Sigmoid colon (tissue), 7 donors: ENCODE measurements around the gene MRI1. TPM values are rescaled to one million over a fixed set of nuclear protein-coding genes. Genes with fewer than 3 reads are reported as not detected.

Source experiments
- DNase-seq: peaks from one replicate; pipeline ENCODE4 v3.0.0-alpha.2; 2019
- H3K27ac ChIP-seq, 4 donors: fragments of 200-600 bp; sonication (generic); one replicate each; pipeline ENCODE4 v1.5.1; 2016 to 2019; ENCODE audit warnings: mild to moderate bottlenecking in 1 of 4
- H3K27me3 ChIP-seq, 3 donors: fragments of 200-600 bp; sonication (generic); one replicate each; pipeline ENCODE4 v1.5.1; 2019; ENCODE audit warnings: mild to moderate bottlenecking in 1 of 3
- H3K36me3 ChIP-seq, 4 donors: fragments of 200-600 bp; sonication (generic); one replicate each; pipeline ENCODE4 v1.5.1; 2016 to 2019
- H3K4me1 ChIP-seq, 4 donors: fragments of 200-600 bp; sonication (generic); one replicate each; pipeline ENCODE4 v1.5.1; 2017 to 2019
- H3K4me3 ChIP-seq, 4 donors: fragments of 200-600 bp; sonication (generic); one replicate each; pipeline ENCODE4 v1.5.1; 2017 to 2019; ENCODE audit warnings: mild to moderate bottlenecking in 2 of 4, moderate library complexity in 1 of 4
- H3K9me3 ChIP-seq, 4 donors: fragments of 200-600 bp in 3 of 4; sonication (generic) in 3 of 4; one replicate each; pipeline versions ENCODE4 v1.5.1 to v1.6.1; 2013 to 2019
- EP300 ChIP-seq, 4 donors: sonication (generic); formaldehyde crosslinking; IDR thresholded peaks; one replicate each; pipeline ENCODE4 v1.6.1; 2017; ENCODE audit warnings: antibody characterized with exemption in 4 of 4
- POLR2A ChIP-seq, 2 donors: fragments of 450-650 bp; IDR thresholded peaks; one replicate each; pipeline ENCODE4 v1.6.1; 2016; ENCODE audit warnings: antibody characterized with exemption in 2 of 2, mild to moderate bottlenecking in 2 of 2, moderate library complexity in 2 of 2
- POLR2AphosphoS5 ChIP-seq, 4 donors: sonication (generic); formaldehyde crosslinking; IDR thresholded peaks; one replicate each; pipeline ENCODE4 v1.6.1; 2017; ENCODE audit warnings: antibody characterized with exemption in 4 of 4
- WGBS, 2 donors: extraction: QIAGEN DNeasy Blood & Tissue Kit; methylation state at CpG; one replicate each; pipeline ENCODE4 v1.1.7; 2013; 5-methylcytosine and 5-hydroxymethylcytosine counted together
- intact Hi-C: fragments of 100-400 bp; cut with DNase I; formaldehyde crosslinking; loops from one replicate; pipeline ENCODE4 v1.15.1; 2023
- polyA plus RNA-seq, 3 donors: library from polyadenylated mRNA; stranded (reverse); fragments of 200-250 nt; gene quantifications; one replicate each; pipeline ENCODE4 v1.2.3, GENCODE V29; 2013
- total RNA-seq, 4 donors: library from RNA; depleted of rRNA; stranded (reverse); fragments of >200 nt; gene quantifications; one replicate each; pipeline ENCODE4 v1.1.0, GENCODE V29; 2016
- TF ChIP-seq, protein P1 (sequence below), 4 experiments: fragments of 450-650 bp in 3 of 4; fragments of 200-600 bp in 1 of 4; IDR thresholded peaks; one replicate each; pipeline ENCODE4 v1.5.1; 2016 to 2019; ENCODE audit warnings: antibody characterized with exemption in 4 of 4, mild to moderate bottlenecking in 3 of 4, moderate library complexity in 2 of 4
- donor health status: healthy with polysubstance abuse.
- donor health status: Bipolar disorder and iron deficiency.
- donor health status: healthy.

The MRI1 gene
- total and polyA plus RNA-seq, 7 donors = 5.8 to 70.9 (median 27.4) TPM

DNA sequence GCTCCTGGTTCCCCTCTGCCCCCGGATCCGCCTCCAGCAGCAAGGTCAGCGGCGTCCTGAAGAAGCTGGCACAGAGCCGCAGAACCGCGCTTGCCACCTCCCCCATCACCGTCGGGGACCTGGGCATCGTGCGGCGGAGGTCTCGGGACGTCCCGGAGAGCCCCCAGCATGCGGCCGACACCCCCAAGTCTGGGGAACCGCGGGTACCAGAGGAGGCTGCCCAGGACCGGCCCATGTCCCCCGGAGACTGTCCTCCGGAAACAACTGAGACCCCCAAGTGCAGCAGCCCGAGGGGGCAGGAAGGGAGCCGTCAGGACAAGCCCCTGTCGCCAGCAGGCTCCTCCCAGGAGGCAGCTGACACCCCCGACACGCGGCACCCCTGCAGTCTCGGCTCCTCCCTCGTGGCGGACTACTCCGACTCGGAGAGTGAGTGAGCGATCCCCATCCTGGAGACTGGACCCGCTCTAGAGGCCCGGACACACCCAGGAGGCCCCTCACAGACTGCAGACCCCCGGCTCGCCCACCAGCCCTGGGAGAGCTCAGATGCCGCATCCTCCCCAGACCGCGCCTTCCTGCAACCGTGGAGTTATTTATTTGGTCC is 1.6 kb upstream of the MRI1 start:
- H3K36me3 ChIP-seq = peaks cover 23 to 54% (median 40%) of the 10 kb centered on the region in 4 donors
- H3K9me3 ChIP-seq = no peaks in the 10 kb centered on the region
- no peak overlapping the region for H3K27ac ChIP-seq
- DNase-seq = no peak
- no peak overlapping the region for H3K4me3 ChIP-seq
- WGBS, 2 donors = 92 to 93% methylated on average over 42 of the region's 42 CpGs
- intact Hi-C loops = no loop called here
- no peaks in the 10 kb centered on the region for H3K27me3 ChIP-seq
- H3K4me1 ChIP-seq = peaks cover 0 to 24% (median 12%) of the 10 kb centered on the region in 4 donors
- no peak for TF ChIP-seq EP300 (IDR thresholded peaks at IDR 0.05)
- no peak for TF ChIP-seq POLR2AphosphoS5 (IDR thresholded peaks at IDR 0.05)
- TF ChIP-seq, protein P1, sequence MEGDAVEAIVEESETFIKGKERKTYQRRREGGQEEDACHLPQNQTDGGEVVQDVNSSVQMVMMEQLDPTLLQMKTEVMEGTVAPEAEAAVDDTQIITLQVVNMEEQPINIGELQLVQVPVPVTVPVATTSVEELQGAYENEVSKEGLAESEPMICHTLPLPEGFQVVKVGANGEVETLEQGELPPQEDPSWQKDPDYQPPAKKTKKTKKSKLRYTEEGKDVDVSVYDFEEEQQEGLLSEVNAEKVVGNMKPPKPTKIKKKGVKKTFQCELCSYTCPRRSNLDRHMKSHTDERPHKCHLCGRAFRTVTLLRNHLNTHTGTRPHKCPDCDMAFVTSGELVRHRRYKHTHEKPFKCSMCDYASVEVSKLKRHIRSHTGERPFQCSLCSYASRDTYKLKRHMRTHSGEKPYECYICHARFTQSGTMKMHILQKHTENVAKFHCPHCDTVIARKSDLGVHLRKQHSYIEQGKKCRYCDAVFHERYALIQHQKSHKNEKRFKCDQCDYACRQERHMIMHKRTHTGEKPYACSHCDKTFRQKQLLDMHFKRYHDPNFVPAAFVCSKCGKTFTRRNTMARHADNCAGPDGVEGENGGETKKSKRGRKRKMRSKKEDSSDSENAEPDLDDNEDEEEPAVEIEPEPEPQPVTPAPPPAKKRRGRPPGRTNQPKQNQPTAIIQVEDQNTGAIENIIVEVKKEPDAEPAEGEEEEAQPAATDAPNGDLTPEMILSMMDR (IDR thresholded peaks at IDR 0.05) = no peak
- TF ChIP-seq POLR2A (IDR thresholded peaks at IDR 0.05) = no peak

DNA sequence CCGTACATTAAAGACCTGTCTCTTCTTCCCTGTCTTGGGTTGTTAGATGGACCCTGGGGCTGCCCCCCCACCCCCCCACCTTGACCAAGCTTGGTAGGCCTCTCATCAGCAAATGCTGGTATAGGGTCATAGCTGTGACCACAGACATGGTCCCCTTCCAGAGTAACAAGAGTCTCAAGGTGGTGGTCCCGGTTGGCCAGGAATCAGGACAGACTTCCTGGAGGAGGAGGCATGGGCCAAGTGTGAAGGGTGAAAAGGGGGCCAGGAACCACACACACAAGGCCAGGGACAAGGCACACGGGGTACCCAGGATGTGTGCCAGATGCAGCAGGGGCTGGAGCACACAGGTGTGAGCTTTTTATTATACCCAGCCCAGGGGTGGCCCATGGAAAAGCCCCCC is 1.1 kb upstream of the MRI1 start:
- no peak overlapping the region for H3K4me3 ChIP-seq
- H3K36me3 ChIP-seq = peaks cover 18 to 52% (median 38%) of the 10 kb centered on the region in 4 donors
- no peaks in the 10 kb centered on the region for H3K27me3 ChIP-seq
- peak overlapping the region in 1 of 4 donors; percentile 80 for H3K27ac ChIP-seq
- 88 to 90% methylated on average over 3 of the region's 3 CpGs for WGBS, 2 donors
- intact Hi-C loops = no loop called here
- no peak for DNase-seq
- no peaks in the 10 kb centered on the region for H3K9me3 ChIP-seq
- H3K4me1 ChIP-seq = peaks cover 0 to 24% (median 12%) of the 10 kb centered on the region in 4 donors
- TF ChIP-seq, protein P1 (IDR thresholded peaks at IDR 0.05) = no peak
- TF ChIP-seq POLR2A (IDR thresholded peaks at IDR 0.05) = no peak
- no peak for TF ChIP-seq POLR2AphosphoS5 (IDR thresholded peaks at IDR 0.05)
- TF ChIP-seq EP300 (IDR thresholded peaks at IDR 0.05) = no peak

DNA sequence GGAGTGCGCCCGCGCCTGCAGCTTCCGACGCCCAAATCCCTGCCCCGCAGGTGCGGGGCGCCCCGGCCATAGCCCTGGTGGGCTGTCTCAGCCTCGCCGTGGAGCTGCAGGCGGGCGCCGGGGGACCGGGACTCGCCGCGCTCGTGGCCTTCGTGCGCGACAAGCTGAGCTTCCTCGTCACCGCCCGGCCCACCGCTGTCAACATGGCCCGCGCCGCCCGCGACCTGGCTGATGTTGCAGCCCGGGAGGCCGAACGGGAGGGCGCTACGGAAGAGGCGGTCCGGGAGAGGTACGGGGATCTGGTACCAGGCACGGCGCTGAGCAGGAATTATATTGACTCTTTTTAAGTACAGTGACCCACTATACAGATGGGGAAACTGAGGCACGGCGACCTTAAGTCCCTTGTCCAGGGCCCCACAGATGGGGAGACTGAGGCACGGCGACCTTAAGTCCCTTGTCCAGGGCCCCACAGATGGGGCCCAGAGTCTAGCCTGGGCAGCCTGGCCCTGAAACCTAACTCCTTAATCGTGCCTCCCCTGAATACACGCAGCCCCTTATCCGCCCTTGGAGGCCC is 586 bp downstream of the MRI1 start:
- peak overlapping the region; percentile 72 to 90 (median 82) for H3K27ac ChIP-seq
- WGBS, 2 donors = 1 to 4% methylated on average over 48 of the region's 48 CpGs
- H3K36me3 ChIP-seq = peaks cover 7 to 52% (median 37%) of the 10 kb centered on the region in 4 donors

DNA sequence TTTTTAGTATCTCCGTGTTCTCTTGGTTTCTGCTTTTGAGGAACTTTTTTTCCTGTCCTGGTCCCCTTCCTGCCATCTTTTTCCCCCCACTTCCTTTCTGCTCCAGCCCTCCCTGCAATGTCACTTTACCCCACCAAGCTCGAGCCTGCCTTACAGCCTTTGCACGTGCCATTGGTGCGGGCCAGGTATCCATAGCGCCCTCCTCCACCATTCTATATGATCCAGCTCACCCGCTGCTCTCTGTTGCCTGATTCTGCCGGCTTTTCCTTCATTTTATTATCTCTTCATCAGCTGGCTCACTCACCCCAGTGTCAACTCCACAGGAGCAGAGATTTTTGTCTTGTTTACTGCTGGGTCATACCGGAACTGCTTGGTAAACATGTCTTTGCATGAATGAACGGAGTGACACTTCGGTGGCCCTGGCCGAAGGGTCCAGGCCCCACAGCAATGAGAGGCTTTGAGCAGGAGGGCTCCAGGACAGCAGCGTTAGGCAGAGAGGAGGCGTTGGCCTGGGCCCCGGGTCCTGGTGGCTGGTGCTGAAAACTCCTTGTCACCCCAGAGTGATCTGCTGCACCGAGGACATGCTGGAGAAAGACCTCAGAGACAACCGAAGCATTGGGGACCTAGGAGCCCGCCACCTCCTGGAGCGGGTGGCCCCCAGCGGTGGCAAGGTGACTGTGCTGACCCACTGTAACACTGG is 1.2 kb downstream of the MRI1 start:
- TF ChIP-seq POLR2A (IDR thresholded peaks at IDR 0.05) (no peak), POLR2AphosphoS5 (IDR thresholded peaks at IDR 0.05) (no peak), EP300 (IDR thresholded peaks at IDR 0.05) (no peak)
- TF ChIP-seq, protein P1 (IDR thresholded peaks at IDR 0.05) = no peak
- intact Hi-C loops = no loop called here
- Histone ChIP-seq H3K27ac (peak overlapping the region; percentile 72 to 90 (median 82)), H3K27me3 (no peaks in the 10 kb centered on the region), H3K9me3 (no peaks in the 10 kb centered on the region), H3K4me3 (peak overlapping the region; percentile 56 to 90 (median 78)), H3K4me1 (peaks cover 0 to 24% (median 12%) of the 10 kb centered on the region in 4 donors), H3K36me3 (peaks cover 7 to 52% (median 38%) of the 10 kb centered on the region in 4 donors)
- WGBS, 2 donors = 60 to 61% methylated on average over 19 of the region's 19 CpGs
- no peak for DNase-seq

More for the DNA sequence above, 586 bp downstream of the MRI1 start:
- Histone ChIP-seq H3K4me3 (peak overlapping the region; percentile 56 to 90 (median 78)), H3K27me3 (no peaks in the 10 kb centered on the region), H3K4me1 (peaks cover 0 to 24% (median 12%) of the 10 kb centered on the region in 4 donors), H3K9me3 (no peaks in the 10 kb centered on the region)
- TF ChIP-seq EP300 (IDR thresholded peaks at IDR 0.05) (no peak), POLR2AphosphoS5 (IDR thresholded peaks at IDR 0.05) (no peak), POLR2A (IDR thresholded peaks at IDR 0.05) (no peak)
- TF ChIP-seq, protein P1 (IDR thresholded peaks at IDR 0.05) = no peak
- no peak for DNase-seq
- intact Hi-C loops = no loop called here
